Brain microvascular endothelial cell (primary cell): ENCODE data around the gene ATP10D.
"Not testable (repeated sequence)": the region's sequence is repeated elsewhere in the genome, so short reads cannot be mapped to it uniquely, and the experiment has no call there.

ENCODE experiments used
- DNase-seq: peaks from one replicate; pipeline ENCODE4 v3.0.0-alpha.2; 2020
- H3K27ac ChIP-seq: fragments of 250-450 bp; sonication (Bioruptor Pico); 2 replicates; pipeline ENCODE4 v1.5.1; 2020; ENCODE audit warnings: mild to moderate bottlenecking, moderate library complexity
- H3K27me3 ChIP-seq: fragments of 250-450 bp; sonication (Bioruptor Pico); replicated peaks from 2 replicates; pipeline ENCODE4 v1.5.1; 2020; ENCODE audit warnings: mild to moderate bottlenecking
- H3K36me3 ChIP-seq: fragments of 250-450 bp; sonication (Bioruptor Pico); replicated peaks from 2 replicates; pipeline ENCODE4 v1.5.1; 2020; ENCODE audit warnings: mild to moderate bottlenecking
- H3K4me3 ChIP-seq: 2 replicates; pipeline ENCODE4 v1.5.1; 2011; ENCODE audit warnings: low read depth, mild to moderate bottlenecking, control low read depth, low read length, moderate library complexity
- in situ Hi-C: cut with HindIII; loops from 2 replicates; pipeline ENCODE4 v1.10.0; 2017; ENCODE audit warnings: low sequenced_read_pairs, low pct_ligation_motif_present
- TF ChIP-seq, protein P1 (sequence below): IDR thresholded peaks from 2 replicates; pipeline ENCODE4 v1.5.1; 2011; ENCODE audit warnings: low read depth, mild to moderate bottlenecking, moderate library complexity, low read length, control low read depth, inconsistent platforms; ENCODE audit errors: missing control alignments

ATP10D gene

GRCh38 chr4:47553329-47554125 lies 68.5 kb downstream of the ATP10D start:
- Histone ChIP-seq H3K27ac (no peak overlapping the region), H3K36me3 (peaks cover 32% of the 10 kb centered on the region), H3K4me3 (no peak overlapping the region), H3K27me3 (no peaks in the 10 kb centered on the region)
- TF ChIP-seq, protein P1, sequence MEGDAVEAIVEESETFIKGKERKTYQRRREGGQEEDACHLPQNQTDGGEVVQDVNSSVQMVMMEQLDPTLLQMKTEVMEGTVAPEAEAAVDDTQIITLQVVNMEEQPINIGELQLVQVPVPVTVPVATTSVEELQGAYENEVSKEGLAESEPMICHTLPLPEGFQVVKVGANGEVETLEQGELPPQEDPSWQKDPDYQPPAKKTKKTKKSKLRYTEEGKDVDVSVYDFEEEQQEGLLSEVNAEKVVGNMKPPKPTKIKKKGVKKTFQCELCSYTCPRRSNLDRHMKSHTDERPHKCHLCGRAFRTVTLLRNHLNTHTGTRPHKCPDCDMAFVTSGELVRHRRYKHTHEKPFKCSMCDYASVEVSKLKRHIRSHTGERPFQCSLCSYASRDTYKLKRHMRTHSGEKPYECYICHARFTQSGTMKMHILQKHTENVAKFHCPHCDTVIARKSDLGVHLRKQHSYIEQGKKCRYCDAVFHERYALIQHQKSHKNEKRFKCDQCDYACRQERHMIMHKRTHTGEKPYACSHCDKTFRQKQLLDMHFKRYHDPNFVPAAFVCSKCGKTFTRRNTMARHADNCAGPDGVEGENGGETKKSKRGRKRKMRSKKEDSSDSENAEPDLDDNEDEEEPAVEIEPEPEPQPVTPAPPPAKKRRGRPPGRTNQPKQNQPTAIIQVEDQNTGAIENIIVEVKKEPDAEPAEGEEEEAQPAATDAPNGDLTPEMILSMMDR = no peak
- in situ Hi-C loops = no loop called here
- DNase-seq = no peak

GRCh38 chr4:47555920-47556319 lies 70.8 kb downstream of the ATP10D start:
- H3K4me3 ChIP-seq, in situ Hi-C loops, DNase-seq, H3K27ac ChIP-seq, H3K27me3 ChIP-seq: not testable (repeated sequence)
- H3K36me3 ChIP-seq = peaks cover 38% of the 10 kb centered on the region

DNA sequence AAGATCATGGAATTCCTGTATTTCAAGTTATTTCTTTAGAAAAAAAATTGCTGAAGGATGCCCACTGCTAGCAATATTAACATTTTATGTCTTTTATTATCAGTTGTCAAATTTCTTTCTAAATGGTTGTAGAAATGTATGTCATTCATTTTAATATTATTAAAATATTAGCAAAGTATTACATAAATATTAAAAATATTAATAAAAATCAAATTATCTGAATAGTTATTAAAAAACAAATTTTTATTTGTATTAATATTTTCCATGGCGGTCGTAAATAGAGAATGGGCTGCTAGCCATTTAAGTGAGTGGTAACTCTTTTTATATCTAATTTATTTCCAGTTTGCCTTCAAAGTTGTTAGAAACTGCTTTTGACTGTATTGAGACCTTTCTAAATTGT lies 72.2 kb downstream of the ATP10D start:
- Histone ChIP-seq H3K36me3 (peaks cover 51% of the 10 kb centered on the region), H3K27me3 (no peaks in the 10 kb centered on the region), H3K27ac (no peak overlapping the region), H3K4me3 (no peak overlapping the region)
- in situ Hi-C loops = no loop called here
- DNase-seq = no peak
- TF ChIP-seq, protein P1 = no peak

GRCh38 chr4:47560682-47561081 lies 75.6 kb downstream of the ATP10D start:
- no peak for DNase-seq
- in situ Hi-C loops = no loop called here
- H3K27ac ChIP-seq = no peak overlapping the region
- peaks cover 48% of the 10 kb centered on the region for H3K36me3 ChIP-seq
- no peak overlapping the region for H3K4me3 ChIP-seq
- no peaks in the 10 kb centered on the region for H3K27me3 ChIP-seq
- TF ChIP-seq, protein P1 = no peak

- no peak overlapping the region for H3K4me3 ChIP-seq
- no peaks in the 10 kb centered on the region for H3K27me3 ChIP-seq
- no peak for DNase-seq
- in situ Hi-C loops = no loop called here
- peaks cover 51% of the 10 kb centered on the region for H3K36me3 ChIP-seq
- H3K27ac ChIP-seq = no peak overlapping the region
- TF ChIP-seq, protein P1 = no peak
Observed at GRCh38 chr4:47561331-47561730, 76.3 kb downstream of the ATP10D start.

DNA sequence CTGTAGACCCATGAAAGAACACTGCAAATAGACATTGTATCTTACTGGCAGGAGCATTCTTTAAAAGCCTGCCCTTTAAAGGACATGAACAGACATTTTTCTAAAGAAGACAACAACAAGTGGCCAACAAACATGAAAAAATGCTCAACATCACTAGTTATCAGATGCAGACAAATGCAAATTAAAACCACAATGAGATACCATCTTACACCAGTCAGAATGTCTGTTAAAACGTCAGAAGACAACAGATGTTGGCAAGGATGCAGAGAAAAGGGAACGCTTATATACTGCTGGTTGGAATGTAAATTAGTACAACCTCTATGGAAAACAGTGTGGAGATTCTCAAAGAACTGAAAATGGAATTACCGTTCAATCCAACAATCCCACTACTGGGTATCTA lies 77.2 kb downstream of the ATP10D start:
- Histone ChIP-seq H3K4me3 (no peak overlapping the region), H3K27ac (no peak overlapping the region), H3K36me3 (peaks cover 57% of the 10 kb centered on the region), H3K27me3 (no peaks in the 10 kb centered on the region)
- in situ Hi-C loops = no loop called here
- TF ChIP-seq, protein P1 = no peak
- no peak for DNase-seq
